ENCODE measurements around the gene CSNK1D.
A peak's percentile ranks its signal among the peaks of the same experiment; 100 is the strongest.

GRCh38 chr17:82205720-82206508 lies 67.6 kb downstream of the CSNK1D start:
- peak; percentile 88 to 96 (median 96) for TF ChIP-seq CTCF (IDR thresholded peaks at IDR 0.05)
- TF ChIP-seq POLR2A (IDR thresholded peaks at IDR 0.05), result peak; percentile 80 to 82
